IMR-90 (cell line): ENCODE data around the gene ARRDC3.

Experiments used
- CEBPB ChIP-seq: IDR thresholded peaks from 2 replicates; pipeline ENCODE4 v1.6.1; 2012; ENCODE audit warnings: low read depth, low read length, improper control_type of control experiment
- MAFK ChIP-seq: IDR thresholded peaks from 2 replicates; pipeline ENCODE4 v1.6.1; 2012; ENCODE audit warnings: low read depth, low read length, improper control_type of control experiment
- POLR2A ChIP-seq: IDR thresholded peaks from 2 replicates; pipeline ENCODE4 v1.6.1; 2012; ENCODE audit warnings: mild to moderate bottlenecking, low read depth, low read length
- RAD21 ChIP-seq: IDR thresholded peaks from 2 replicates; pipeline ENCODE4 v1.6.1; 2012; ENCODE audit warnings: low read length, improper control_type of control experiment
- RCOR1 ChIP-seq: IDR thresholded peaks from 2 replicates; pipeline ENCODE4 v1.6.1; 2012; ENCODE audit warnings: mild to moderate bottlenecking, low read length, improper control_type of control experiment; ENCODE audit not compliant: insufficient replicate concordance
- SMC3 ChIP-seq: fragments of 150-350 bp; IDR thresholded peaks from 2 replicates; pipeline ENCODE4 v1.6.1; 2016; ENCODE audit warnings: low read depth, mild to moderate bottlenecking, antibody characterized with exemption, low read length, moderate library complexity
- USF2 ChIP-seq: fragments of 150-350 bp; IDR thresholded peaks from 2 replicates; pipeline ENCODE4 v1.6.1; 2017; ENCODE audit warnings: mild to moderate bottlenecking, antibody characterized with exemption, low read length, low read depth
- TF ChIP-seq, protein P1 (sequence below): conservative IDR thresholded peaks from 2 replicates; pipeline ENCODE4 v1.5.1; 2012; ENCODE audit warnings: mild to moderate bottlenecking, low read depth, low read length, improper control_type of control experiment

GRCh38 chr5:91383956-91384300 lies 811 bp upstream of the ARRDC3 start:
- TF ChIP-seq, protein P1, sequence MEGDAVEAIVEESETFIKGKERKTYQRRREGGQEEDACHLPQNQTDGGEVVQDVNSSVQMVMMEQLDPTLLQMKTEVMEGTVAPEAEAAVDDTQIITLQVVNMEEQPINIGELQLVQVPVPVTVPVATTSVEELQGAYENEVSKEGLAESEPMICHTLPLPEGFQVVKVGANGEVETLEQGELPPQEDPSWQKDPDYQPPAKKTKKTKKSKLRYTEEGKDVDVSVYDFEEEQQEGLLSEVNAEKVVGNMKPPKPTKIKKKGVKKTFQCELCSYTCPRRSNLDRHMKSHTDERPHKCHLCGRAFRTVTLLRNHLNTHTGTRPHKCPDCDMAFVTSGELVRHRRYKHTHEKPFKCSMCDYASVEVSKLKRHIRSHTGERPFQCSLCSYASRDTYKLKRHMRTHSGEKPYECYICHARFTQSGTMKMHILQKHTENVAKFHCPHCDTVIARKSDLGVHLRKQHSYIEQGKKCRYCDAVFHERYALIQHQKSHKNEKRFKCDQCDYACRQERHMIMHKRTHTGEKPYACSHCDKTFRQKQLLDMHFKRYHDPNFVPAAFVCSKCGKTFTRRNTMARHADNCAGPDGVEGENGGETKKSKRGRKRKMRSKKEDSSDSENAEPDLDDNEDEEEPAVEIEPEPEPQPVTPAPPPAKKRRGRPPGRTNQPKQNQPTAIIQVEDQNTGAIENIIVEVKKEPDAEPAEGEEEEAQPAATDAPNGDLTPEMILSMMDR, result no peak
- TF ChIP-seq USF2 (no peak), POLR2A (no peak), RAD21 (no peak), CEBPB (no peak), SMC3 (no peak), RCOR1 (no peak), MAFK (no peak)
